Stomach (tissue), 4 donors: ENCODE results near the gene FXYD3.

Experiments used
- CTCF ChIP-seq, 7 experiments: fragments of 450-650 bp in 4 of 7; fragments of 200-600 bp in 3 of 7; sonication (generic) in 3 of 7; IDR thresholded peaks; one replicate each; pipeline ENCODE4 v1.5.1; 2016 to 2019; ENCODE audit warnings: antibody characterized with exemption in 7 of 7, control low read depth in 2 of 7, mild to moderate bottlenecking in 1 of 7
- POLR2A ChIP-seq, 4 donors: fragments of 450-650 bp; IDR thresholded peaks; one replicate each; pipeline ENCODE4 v1.6.1; 2016; ENCODE audit warnings: antibody characterized with exemption in 4 of 4, control low read depth in 2 of 4, mild to moderate bottlenecking in 1 of 4, moderate library complexity in 1 of 4
- POLR2AphosphoS5 ChIP-seq, 3 donors: sonication (generic); formaldehyde crosslinking; IDR thresholded peaks; one replicate each; pipeline ENCODE4 v1.6.1; 2016; ENCODE audit warnings: antibody characterized with exemption in 3 of 3

GRCh38 chr19:35155441-35155840 is 39.8 kb downstream of the FXYD3 start:
- no peak for TF ChIP-seq CTCF (IDR thresholded peaks at IDR 0.05)
- no peak for TF ChIP-seq POLR2AphosphoS5 (IDR thresholded peaks at IDR 0.05)
- no peak for TF ChIP-seq POLR2A (IDR thresholded peaks at IDR 0.05)
